Smooth muscle cell (in vitro differentiated cells): Measurements from ENCODE around the gene KMT2A. TPM values are rescaled to one million over a fixed set of nuclear protein-coding genes. Genes with fewer than 3 reads are reported as not detected.

ENCODE experiments used
- DNase-seq: peaks from one replicate; lab custom pipeline; 2025; ENCODE audit not compliant: unreplicated experiment; lab: John Stamatoyannopoulos, UW
- H2AFZ ChIP-seq: fragments of 200-600 bp; sonication (generic); 2 replicates; pipeline ENCODE4 v1.6.0; 2016; ENCODE audit warnings: antibody characterized with exemption, low read depth, mild to moderate bottlenecking
- H3F3A ChIP-seq: fragments of 200-600 bp; sonication (generic); 2 replicates; pipeline ENCODE4 v1.6.0; 2017; ENCODE audit warnings: antibody characterized with exemption, low read depth
- H3K27ac ChIP-seq: fragments of 200-600 bp; sonication (generic); 2 replicates; pipeline ENCODE4 v1.5.1; 2016; ENCODE audit warnings: low read depth, mild to moderate bottlenecking
- H3K27me3 ChIP-seq: fragments of 200-600 bp; sonication (generic); 2 replicates; pipeline ENCODE4 v1.6.1; 2016; ENCODE audit warnings: low read depth, mild to moderate bottlenecking
- H3K36me3 ChIP-seq: fragments of 200-600 bp; sonication (generic); 2 replicates; pipeline ENCODE4 v1.5.1; 2016; ENCODE audit warnings: low read depth
- H3K4me1 ChIP-seq: fragments of 200-600 bp; sonication (generic); 2 replicates; pipeline ENCODE4 v1.5.1; 2016; ENCODE audit warnings: low read depth
- H3K4me2 ChIP-seq: fragments of 200-600 bp; sonication (generic); 2 replicates; pipeline ENCODE4 v1.6.0; 2016; ENCODE audit warnings: mild to moderate bottlenecking
- H3K4me3 ChIP-seq: fragments of 200-600 bp; sonication (generic); 2 replicates; pipeline ENCODE4 v1.5.1; 2016; ENCODE audit warnings: mild to moderate bottlenecking
- H3K79me2 ChIP-seq: fragments of 200-600 bp; sonication (generic); 2 replicates; pipeline ENCODE4 v1.6.0; 2016; ENCODE audit warnings: low read depth, mild to moderate bottlenecking
- H3K9ac ChIP-seq: fragments of 200-600 bp; sonication (generic); 2 replicates; pipeline ENCODE4 v1.6.0; 2016; ENCODE audit warnings: low read depth
- H3K9me3 ChIP-seq: fragments of 200-600 bp; sonication (generic); replicated peaks from 2 replicates; pipeline ENCODE4 v1.5.1; 2016; ENCODE audit warnings: low read depth
- H4K20me1 ChIP-seq: fragments of 200-600 bp; sonication (generic); 2 replicates; pipeline ENCODE4 v1.6.0; 2016; ENCODE audit warnings: low read depth
- CTCF ChIP-seq: fragments of 200-600 bp; sonication (generic); IDR thresholded peaks from 2 replicates; pipeline ENCODE4 v1.5.1; 2017; ENCODE audit warnings: borderline replicate concordance, mild to moderate bottlenecking, antibody characterized with exemption; ENCODE audit not compliant: insufficient read depth, poor library complexity, severe bottlenecking
- WGBS: methylation state at CpG from one replicate; pipeline ENCODE4 v1.1.7; 2016; ENCODE audit warnings: low lambda C conversion rate; 5-methylcytosine and 5-hydroxymethylcytosine counted together
- polyA plus RNA-seq: library from polyadenylated mRNA; unstranded; fragments of >200 nt; fragmentation: Nextera tagmentation; extraction: Ambion mirVana; gene quantifications from 2 replicates; pipeline ENCODE4 v1.2.1, GENCODE V29; 2016
- total RNA-seq: library from RNA; depleted of rRNA; stranded (reverse); fragments of >200 nt; gene quantifications from 2 replicates; pipeline ENCODE4 v1.2.3, GENCODE V29; 2014

Gene KMT2A
- total and polyA plus RNA-seq, 2 experiments from 2014 or later: 15.5 to 27.8 TPM

- Histone ChIP-seq H2AFZ (no peak overlapping the region), H3K79me2 (no peaks in the 10 kb centered on the region), H3K4me3 (no peak overlapping the region), H4K20me1 (peaks cover 7% of the 10 kb centered on the region), H3K9me3 (no peaks in the 10 kb centered on the region), H3K9ac (no peak overlapping the region), H3F3A (peaks cover 17% of the 10 kb centered on the region), H3K36me3 (no peaks in the 10 kb centered on the region), H3K4me2 (no peak overlapping the region), H3K27ac (no peak overlapping the region), H3K4me1 (no peaks in the 10 kb centered on the region), H3K27me3 (no peaks in the 10 kb centered on the region)
- no peak for DNase-seq
- WGBS: 91% methylated on average over 5 of the region's 5 CpGs
- no peak for TF ChIP-seq CTCF
These were observed 17.5 kb upstream of the KMT2A start for GRCh38 chr11:118418766-118419165.

DNA sequence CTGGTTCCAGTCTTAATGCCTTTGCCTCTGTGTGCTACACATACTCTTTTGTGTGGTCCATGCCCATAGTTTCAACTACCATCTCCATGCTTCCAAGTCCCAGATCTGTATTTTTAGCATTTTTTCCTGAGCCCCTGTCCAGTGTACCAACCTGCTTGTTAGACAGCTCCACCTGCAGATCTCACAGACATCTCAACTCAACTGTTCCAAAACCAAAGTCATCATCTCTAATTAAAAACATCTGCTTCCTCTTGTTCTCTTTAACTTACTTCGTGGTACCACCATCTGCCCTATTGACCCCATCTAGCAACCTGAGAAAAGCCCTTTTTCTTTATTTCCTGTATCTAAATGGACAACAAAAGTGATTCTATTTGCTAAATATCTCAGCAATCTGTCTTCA, 8.6 kb upstream of the KMT2A start:
- no peaks in the 10 kb centered on the region for H3K27me3 ChIP-seq
- no peaks in the 10 kb centered on the region for H3F3A ChIP-seq
- no peak overlapping the region for H3K27ac ChIP-seq
- no peak for DNase-seq
- no peaks in the 10 kb centered on the region for H3K36me3 ChIP-seq
- H3K4me2 ChIP-seq: no peak overlapping the region
- no peak overlapping the region for H2AFZ ChIP-seq
- no peaks in the 10 kb centered on the region for H3K9me3 ChIP-seq
- WGBS: 62% methylated on average over 1 of the region's 1 CpG
- no peaks in the 10 kb centered on the region for H3K4me1 ChIP-seq
- no peaks in the 10 kb centered on the region for H4K20me1 ChIP-seq
- TF ChIP-seq CTCF: no peak
- no peak overlapping the region for H3K4me3 ChIP-seq
- H3K79me2 ChIP-seq: no peaks in the 10 kb centered on the region
- no peak overlapping the region for H3K9ac ChIP-seq

GRCh38 chr11:118430956-118431355, 5.3 kb upstream of the KMT2A start:
- DNase-seq: no peak
- Histone ChIP-seq H3K36me3 (no peaks in the 10 kb centered on the region), H3F3A (no peaks in the 10 kb centered on the region), H3K4me3 (no peak overlapping the region), H3K4me1 (peaks cover 13% of the 10 kb centered on the region), H3K9me3 (no peaks in the 10 kb centered on the region), H2AFZ (no peak overlapping the region), H3K27ac (no peak overlapping the region), H3K79me2 (no peaks in the 10 kb centered on the region), H3K4me2 (no peak overlapping the region), H4K20me1 (no peaks in the 10 kb centered on the region), H3K27me3 (no peaks in the 10 kb centered on the region), H3K9ac (no peak overlapping the region)
- WGBS: 83% methylated on average over 2 of the region's 2 CpGs
- TF ChIP-seq CTCF: no peak

GRCh38 chr11:118434123-118434552, 2.2 kb upstream of the KMT2A start:
- Histone ChIP-seq H3K79me2 (peaks cover 24% of the 10 kb centered on the region), H3K9ac (no peak overlapping the region), H2AFZ (peak overlapping the region; percentile 88), H3K9me3 (no peaks in the 10 kb centered on the region), H3K4me1 (peaks cover 19% of the 10 kb centered on the region), H3F3A (no peaks in the 10 kb centered on the region), H4K20me1 (peaks cover 22% of the 10 kb centered on the region), H3K36me3 (no peaks in the 10 kb centered on the region), H3K4me2 (peak overlapping the region; percentile 95), H3K27me3 (no peaks in the 10 kb centered on the region), H3K27ac (no peak overlapping the region), H3K4me3 (peak overlapping the region; percentile 93)
- no peak for TF ChIP-seq CTCF
- WGBS: 15% methylated on average over 8 of the region's 9 CpGs
- DNase-seq: no peak
